Smooth muscle cell (in vitro differentiated cells): Measurements from ENCODE around the gene LETMD1. TPM values are rescaled to one million over a fixed set of nuclear protein-coding genes. Genes with fewer than 3 reads are reported as not detected.
A peak's percentile ranks its signal among the peaks of the same experiment; 100 is the strongest.

Source experiments
- DNase-seq: peaks from one replicate; lab custom pipeline; 2025; ENCODE audit not compliant: unreplicated experiment; lab: John Stamatoyannopoulos, UW
- H2AFZ ChIP-seq: fragments of 200-600 bp; sonication (generic); 2 replicates; pipeline ENCODE4 v1.6.0; 2016; ENCODE audit warnings: antibody characterized with exemption, low read depth, mild to moderate bottlenecking
- H3F3A ChIP-seq: fragments of 200-600 bp; sonication (generic); 2 replicates; pipeline ENCODE4 v1.6.0; 2017; ENCODE audit warnings: antibody characterized with exemption, low read depth
- H3K27ac ChIP-seq: fragments of 200-600 bp; sonication (generic); 2 replicates; pipeline ENCODE4 v1.5.1; 2016; ENCODE audit warnings: low read depth, mild to moderate bottlenecking
- H3K27me3 ChIP-seq: fragments of 200-600 bp; sonication (generic); 2 replicates; pipeline ENCODE4 v1.6.1; 2016; ENCODE audit warnings: low read depth, mild to moderate bottlenecking
- H3K36me3 ChIP-seq: fragments of 200-600 bp; sonication (generic); 2 replicates; pipeline ENCODE4 v1.5.1; 2016; ENCODE audit warnings: low read depth
- H3K4me1 ChIP-seq: fragments of 200-600 bp; sonication (generic); 2 replicates; pipeline ENCODE4 v1.5.1; 2016; ENCODE audit warnings: low read depth
- H3K4me2 ChIP-seq: fragments of 200-600 bp; sonication (generic); 2 replicates; pipeline ENCODE4 v1.6.0; 2016; ENCODE audit warnings: mild to moderate bottlenecking
- H3K4me3 ChIP-seq: fragments of 200-600 bp; sonication (generic); 2 replicates; pipeline ENCODE4 v1.5.1; 2016; ENCODE audit warnings: mild to moderate bottlenecking
- H3K79me2 ChIP-seq: fragments of 200-600 bp; sonication (generic); 2 replicates; pipeline ENCODE4 v1.6.0; 2016; ENCODE audit warnings: low read depth, mild to moderate bottlenecking
- H3K9ac ChIP-seq: fragments of 200-600 bp; sonication (generic); 2 replicates; pipeline ENCODE4 v1.6.0; 2016; ENCODE audit warnings: low read depth
- H3K9me3 ChIP-seq: fragments of 200-600 bp; sonication (generic); replicated peaks from 2 replicates; pipeline ENCODE4 v1.5.1; 2016; ENCODE audit warnings: low read depth
- H4K20me1 ChIP-seq: fragments of 200-600 bp; sonication (generic); 2 replicates; pipeline ENCODE4 v1.6.0; 2016; ENCODE audit warnings: low read depth
- CTCF ChIP-seq: fragments of 200-600 bp; sonication (generic); IDR thresholded peaks from 2 replicates; pipeline ENCODE4 v1.5.1; 2017; ENCODE audit warnings: borderline replicate concordance, mild to moderate bottlenecking, antibody characterized with exemption; ENCODE audit not compliant: insufficient read depth, poor library complexity, severe bottlenecking
- WGBS: methylation state at CpG from one replicate; pipeline ENCODE4 v1.1.7; 2016; ENCODE audit warnings: low lambda C conversion rate; 5-methylcytosine and 5-hydroxymethylcytosine counted together
- polyA plus RNA-seq: library from polyadenylated mRNA; unstranded; fragments of >200 nt; fragmentation: Nextera tagmentation; extraction: Ambion mirVana; gene quantifications from 2 replicates; pipeline ENCODE4 v1.2.1, GENCODE V29; 2016
- total RNA-seq: library from RNA; depleted of rRNA; stranded (reverse); fragments of >200 nt; gene quantifications from 2 replicates; pipeline ENCODE4 v1.2.3, GENCODE V29; 2014

LETMD1 gene
- total and polyA plus RNA-seq, 2 experiments from 2014 or later, result 8.9 to 32.9 TPM

- peaks cover 64% of the 10 kb centered on the region for H3K79me2 ChIP-seq
- H3F3A ChIP-seq, result peaks cover 9% of the 10 kb centered on the region
- peak overlapping the region; percentile 84 for H3K9ac ChIP-seq
- H3K9me3 ChIP-seq, result no peaks in the 10 kb centered on the region
- peak overlapping the region; percentile 95 for H3K4me2 ChIP-seq
- no peaks in the 10 kb centered on the region for H3K27me3 ChIP-seq
- no peak for DNase-seq
- peak overlapping the region; percentile 62 for H3K4me3 ChIP-seq
- peak overlapping the region; percentile 97 for H3K27ac ChIP-seq
- peaks cover 32% of the 10 kb centered on the region for H4K20me1 ChIP-seq
- 68% methylated on average over 4 of the region's 4 CpGs for WGBS
- peaks cover 24% of the 10 kb centered on the region for H3K4me1 ChIP-seq
- peak overlapping the region; percentile 6 for H2AFZ ChIP-seq
- no peak for TF ChIP-seq CTCF
- no peaks in the 10 kb centered on the region for H3K36me3 ChIP-seq
These were observed 24.3 kb upstream of the LETMD1 start for GRCh38 chr12:51023625-51024382.

GRCh38 chr12:51025338-51025835 lies 22.7 kb upstream of the LETMD1 start:
- Histone ChIP-seq H3K36me3 (no peaks in the 10 kb centered on the region), H3K9me3 (no peaks in the 10 kb centered on the region), H3K27ac (peak overlapping the region; percentile 97), H3K4me1 (peaks cover 24% of the 10 kb centered on the region), H3K4me2 (peak overlapping the region; percentile 95), H2AFZ (peak overlapping the region; percentile 82), H4K20me1 (peaks cover 19% of the 10 kb centered on the region), H3K27me3 (no peaks in the 10 kb centered on the region), H3K9ac (peak overlapping the region; percentile 84), H3K79me2 (peaks cover 49% of the 10 kb centered on the region), H3K4me3 (peak overlapping the region; percentile 62), H3F3A (peaks cover 9% of the 10 kb centered on the region)
- no peak for TF ChIP-seq CTCF
- DNase-seq, result no peak
- WGBS, result 2% methylated on average over 9 of the region's 9 CpGs

DNA sequence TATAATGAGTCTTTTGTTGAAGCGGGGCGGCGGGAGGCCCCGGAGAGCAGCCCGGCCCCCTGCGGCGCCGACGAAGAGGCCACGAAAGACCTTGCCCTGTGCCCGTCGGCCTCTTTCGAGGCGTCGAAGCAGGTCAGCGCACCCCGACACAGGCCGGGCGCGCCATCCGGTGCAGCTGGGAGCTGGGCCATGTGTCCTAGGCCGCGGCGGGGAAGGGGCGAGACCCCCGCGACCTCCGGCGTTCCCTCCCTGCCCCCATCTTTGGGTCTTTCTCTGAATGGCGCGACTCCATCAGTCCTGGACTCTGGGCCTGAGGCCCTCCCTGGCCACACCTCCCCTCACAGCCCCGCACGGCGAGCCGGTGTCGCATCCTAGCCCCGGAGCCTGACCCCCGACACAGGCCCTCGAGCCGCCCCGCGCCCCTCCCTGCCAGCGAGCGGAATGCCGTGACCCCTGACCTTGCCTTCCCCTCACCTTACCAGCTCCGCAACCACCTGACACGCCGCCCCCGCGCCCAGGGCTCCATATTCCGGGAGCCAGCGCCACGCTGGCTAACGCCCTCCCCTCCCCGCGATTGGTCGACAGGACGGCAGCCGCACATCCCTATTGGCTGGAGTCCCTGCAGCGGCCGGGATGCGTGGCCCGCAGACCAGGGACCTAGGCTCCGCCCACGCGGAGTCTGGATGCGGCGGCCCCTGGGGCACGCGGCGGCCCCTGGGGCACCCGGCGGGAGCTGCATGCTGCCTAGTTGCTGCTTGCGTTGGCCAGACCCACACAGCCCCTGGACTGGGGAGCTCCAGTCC lies 22.1 kb upstream of the LETMD1 start, which contains the start of gene SLC11A2:
SLC11A2 (minus strand) TSS at position 549 of the 803 bp plus-strand sequence. CDS start 15,656 bp downstream, outside the sequence.
- Histone ChIP-seq H3K27me3 (no peaks in the 10 kb centered on the region), H3K27ac (peak within 1 kb of the TSS; percentile 97), H3K79me2 (peaks cover 42% of the 10 kb centered on the region), H3K9ac (peak within 1 kb of the TSS; percentile 84), H2AFZ (peak within 1 kb of the TSS; percentile 82), H3F3A (peaks cover 9% of the 10 kb centered on the region), H3K36me3 (no peaks in the 10 kb centered on the region), H3K4me2 (peak within 1 kb of the TSS; percentile 95), H3K4me3 (peak within 1 kb of the TSS; percentile 62), H3K4me1 (peaks cover 24% of the 10 kb centered on the region), H4K20me1 (peaks cover 13% of the 10 kb centered on the region), H3K9me3 (no peaks in the 10 kb centered on the region)
- DNase-seq, result peak; percentile 78
- no peak for TF ChIP-seq CTCF
- WGBS, result 1% methylated on average over 51 of the region's 74 CpGs
